Brain microvascular endothelial cell (primary cell): Measurements from ENCODE around the gene ARTN.

Experiments
- DNase-seq: peaks from one replicate; pipeline ENCODE4 v3.0.0-alpha.2; 2020
- H3K27ac ChIP-seq: fragments of 250-450 bp; sonication (Bioruptor Pico); 2 replicates; pipeline ENCODE4 v1.5.1; 2020; ENCODE audit warnings: mild to moderate bottlenecking, moderate library complexity
- H3K27me3 ChIP-seq: fragments of 250-450 bp; sonication (Bioruptor Pico); replicated peaks from 2 replicates; pipeline ENCODE4 v1.5.1; 2020; ENCODE audit warnings: mild to moderate bottlenecking
- H3K36me3 ChIP-seq: fragments of 250-450 bp; sonication (Bioruptor Pico); replicated peaks from 2 replicates; pipeline ENCODE4 v1.5.1; 2020; ENCODE audit warnings: mild to moderate bottlenecking
- H3K4me3 ChIP-seq: 2 replicates; pipeline ENCODE4 v1.5.1; 2011; ENCODE audit warnings: low read depth, mild to moderate bottlenecking, control low read depth, low read length, moderate library complexity
- CTCF ChIP-seq: IDR thresholded peaks from 2 replicates; pipeline ENCODE4 v1.5.1; 2011; ENCODE audit warnings: low read depth, mild to moderate bottlenecking, moderate library complexity, low read length, control low read depth, inconsistent platforms; ENCODE audit errors: missing control alignments
- in situ Hi-C: cut with HindIII; loops from 2 replicates; pipeline ENCODE4 v1.10.0; 2017; ENCODE audit warnings: low sequenced_read_pairs, low pct_ligation_motif_present

The ARTN gene

DNA sequence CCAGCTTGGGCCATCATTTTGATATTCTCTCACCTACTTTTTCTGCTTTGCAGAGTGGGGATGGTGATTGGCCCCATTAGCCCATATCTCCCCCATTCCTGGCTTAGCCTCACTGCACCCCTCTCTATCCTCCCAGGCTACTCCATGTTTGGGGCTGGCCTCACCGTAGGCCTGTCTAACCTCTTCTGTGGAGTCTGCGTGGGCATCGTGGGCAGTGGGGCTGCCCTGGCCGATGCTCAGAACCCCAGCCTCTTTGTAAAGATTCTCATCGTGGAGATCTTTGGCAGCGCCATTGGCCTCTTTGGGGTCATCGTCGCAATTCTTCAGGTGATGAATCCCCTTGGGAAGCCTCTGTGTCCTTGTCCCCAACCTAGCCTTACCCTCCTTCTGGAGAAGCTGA, 43.3 kb downstream of the ARTN start:
- Histone ChIP-seq H3K4me3 (no peak overlapping the region), H3K36me3 (peaks cover 23% of the 10 kb centered on the region), H3K27ac (no peak overlapping the region), H3K27me3 (no peaks in the 10 kb centered on the region)
- no peak for TF ChIP-seq CTCF
- DNase-seq: no peak
- in situ Hi-C loops: no loop called here

GRCh38 chr1:43977376-43978263, 44.0 kb downstream of the ARTN start:
- in situ Hi-C loops: no loop called here
- Histone ChIP-seq H3K27ac (no peak overlapping the region), H3K27me3 (no peaks in the 10 kb centered on the region), H3K4me3 (no peak overlapping the region), H3K36me3 (peaks cover 21% of the 10 kb centered on the region)
- no peak for DNase-seq
- no peak for TF ChIP-seq CTCF

GRCh38 chr1:43978264-43978550, 44.6 kb downstream of the ARTN start:
- DNase-seq: no peak
- no peaks in the 10 kb centered on the region for H3K27me3 ChIP-seq
- H3K4me3 ChIP-seq: peak overlapping the region; percentile 72
- in situ Hi-C loops: no loop called here
- H3K27ac ChIP-seq: no peak overlapping the region
- peaks cover 21% of the 10 kb centered on the region for H3K36me3 ChIP-seq
- no peak for TF ChIP-seq CTCF

DNA sequence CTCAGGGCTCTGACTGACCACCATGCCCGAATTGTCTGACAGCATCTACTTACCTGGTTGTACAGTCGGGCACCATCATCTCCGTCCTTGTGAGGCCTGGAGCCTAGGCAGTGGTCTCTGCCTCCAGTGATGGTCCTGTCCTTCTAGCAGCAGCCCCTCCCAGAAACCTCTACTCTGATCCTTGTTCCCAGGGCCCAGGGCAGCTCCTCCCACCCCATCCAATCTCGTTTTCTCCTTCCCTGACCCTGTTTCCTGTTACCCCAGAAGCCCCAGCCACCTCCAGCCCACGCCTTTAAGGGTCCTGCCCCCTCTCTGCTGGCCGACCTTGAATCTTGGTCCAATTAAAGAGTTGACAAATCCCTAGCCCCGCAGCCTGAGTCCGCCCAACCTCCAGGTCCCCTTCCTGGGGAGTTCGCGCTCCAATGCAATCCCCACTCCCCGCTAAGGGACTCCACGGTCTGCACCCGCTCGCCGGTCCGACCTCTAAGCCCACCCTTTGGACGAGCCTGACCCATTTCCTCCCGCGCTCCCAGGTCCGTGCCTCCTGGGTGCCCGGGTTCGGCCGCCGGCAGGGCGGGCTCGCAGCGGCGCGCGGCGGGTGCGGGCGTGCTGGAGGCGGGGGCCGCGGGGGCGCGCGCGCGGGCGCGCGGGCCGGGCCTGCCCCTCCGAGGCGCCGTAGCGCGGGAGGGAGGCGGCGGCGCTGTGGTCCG, 45.1 kb downstream of the ARTN start, which contains the start of gene B4GALT2:
Gene B4GALT2 (plus strand): TSS at position 660 of the 710 bp plus-strand sequence. CDS start 1,951 bp downstream, outside the sequence.
- Histone ChIP-seq H3K36me3 (peaks cover 21% of the 10 kb centered on the region), H3K27me3 (no peaks in the 10 kb centered on the region), H3K4me3 (peak within 1 kb of the TSS; percentile 72), H3K27ac (peak within 1 kb of the TSS; percentile 32)
- no peak for DNase-seq
- TF ChIP-seq CTCF: no peak
- in situ Hi-C loops: no loop called here

DNA sequence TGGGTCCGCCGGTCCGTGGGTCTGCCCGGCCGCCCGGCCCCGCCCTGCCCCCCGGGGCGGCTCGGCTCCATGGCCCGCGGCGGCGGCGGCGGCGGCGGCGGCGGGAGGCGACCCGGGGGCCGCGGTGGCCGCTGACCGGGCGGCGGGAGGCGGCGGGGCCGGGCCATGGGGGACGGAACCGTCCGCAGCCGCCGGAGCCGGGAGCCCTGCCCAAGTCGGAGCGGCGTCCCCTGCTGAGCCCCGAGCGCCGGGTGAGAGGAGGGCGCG, 45.6 kb downstream of the ARTN start:
- Histone ChIP-seq H3K4me3 (peak overlapping the region; percentile 72), H3K27ac (peak overlapping the region; percentile 32), H3K36me3 (peaks cover 21% of the 10 kb centered on the region), H3K27me3 (no peaks in the 10 kb centered on the region)
- in situ Hi-C loops: no loop called here
- no peak for TF ChIP-seq CTCF
- no peak for DNase-seq
